CD1c-positive myeloid dendritic cell (primary cell): ENCODE measurements around the gene IGSF21.

Experiments
- DNase-seq: peaks from one replicate; pipeline ENCODE4 v3.0.0-alpha.2; 2016; ENCODE audit errors: extremely low spot score

The IGSF21 gene

DNA sequence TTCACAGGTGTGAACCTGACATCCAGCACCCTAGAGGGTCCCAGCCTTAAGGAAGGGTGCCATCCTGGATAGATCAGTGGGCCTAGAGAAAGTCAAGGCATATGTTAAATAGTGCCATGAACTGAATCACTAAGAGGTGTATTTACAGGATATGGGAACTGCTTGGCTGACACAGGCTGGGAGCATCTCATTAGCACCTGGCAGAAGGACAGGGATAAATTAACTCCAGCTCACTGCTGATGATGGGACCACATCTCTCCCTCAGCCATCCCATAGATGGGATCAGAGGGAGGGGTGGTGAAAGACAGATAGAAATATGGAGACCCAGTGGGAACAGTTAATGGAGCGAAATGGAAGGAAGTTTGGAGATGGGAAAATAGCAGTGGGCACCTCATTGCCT, 122.0 kb downstream of the IGSF21 start:
- DNase-seq, result no peak

DNA sequence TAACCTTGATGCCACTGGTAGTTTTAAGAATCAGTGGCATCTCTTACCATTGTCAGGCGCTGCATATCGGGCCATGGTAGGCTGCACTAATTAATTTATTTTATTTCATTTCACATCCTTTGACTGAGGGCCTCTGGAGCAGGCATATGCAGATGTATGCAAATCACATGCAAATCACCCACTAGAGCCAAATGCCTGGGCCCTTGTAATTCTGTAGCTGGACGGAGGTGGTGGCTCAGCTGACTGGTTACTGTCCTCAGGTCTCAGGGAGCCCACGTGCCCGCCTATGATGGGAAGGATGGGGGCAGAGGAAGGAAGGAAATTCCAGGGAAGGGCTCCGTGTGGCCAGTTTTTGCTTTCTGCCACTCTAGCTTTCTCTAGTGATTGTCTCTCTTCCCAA, 122.7 kb downstream of the IGSF21 start:
- DNase-seq, result no peak

- no peak for DNase-seq
Observed at GRCh38 chr1:18230840-18231239, 123.2 kb downstream of the IGSF21 start.

GRCh38 chr1:18232052-18232451, 124.5 kb downstream of the IGSF21 start:
- DNase-seq, result no peak

DNA sequence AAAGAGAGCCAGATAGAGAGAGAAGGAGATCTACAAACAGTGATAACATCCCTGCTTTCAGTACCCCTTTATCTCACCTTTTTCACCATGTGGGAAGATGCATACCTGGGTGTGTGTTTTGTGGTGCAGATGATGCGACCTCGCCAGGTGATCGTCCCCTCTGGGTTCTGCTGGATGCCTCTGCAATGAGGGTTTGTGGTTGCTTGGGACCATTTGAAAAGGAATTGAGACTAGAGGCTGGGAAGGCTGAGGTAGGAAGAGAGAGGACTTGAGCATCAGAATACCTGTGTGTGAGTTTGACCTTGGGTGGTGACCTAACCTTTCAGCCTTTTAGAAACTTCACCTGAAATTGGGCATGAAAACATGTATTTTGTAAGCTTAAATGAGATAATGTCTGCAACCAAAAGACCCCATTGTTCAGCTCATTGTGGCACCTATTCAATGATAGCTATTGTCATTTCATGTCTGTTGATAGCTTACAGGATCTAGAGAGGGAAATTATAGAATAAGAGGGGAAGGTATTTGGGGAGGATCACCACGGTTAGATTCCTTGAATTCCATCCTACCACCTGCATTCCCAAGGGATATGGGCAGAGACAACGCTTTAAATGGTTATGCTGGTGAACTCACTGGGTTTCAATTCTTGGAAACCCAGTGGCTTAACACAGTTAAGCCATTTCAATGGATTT, 125.7 kb downstream of the IGSF21 start:
- no peak for DNase-seq

DNA sequence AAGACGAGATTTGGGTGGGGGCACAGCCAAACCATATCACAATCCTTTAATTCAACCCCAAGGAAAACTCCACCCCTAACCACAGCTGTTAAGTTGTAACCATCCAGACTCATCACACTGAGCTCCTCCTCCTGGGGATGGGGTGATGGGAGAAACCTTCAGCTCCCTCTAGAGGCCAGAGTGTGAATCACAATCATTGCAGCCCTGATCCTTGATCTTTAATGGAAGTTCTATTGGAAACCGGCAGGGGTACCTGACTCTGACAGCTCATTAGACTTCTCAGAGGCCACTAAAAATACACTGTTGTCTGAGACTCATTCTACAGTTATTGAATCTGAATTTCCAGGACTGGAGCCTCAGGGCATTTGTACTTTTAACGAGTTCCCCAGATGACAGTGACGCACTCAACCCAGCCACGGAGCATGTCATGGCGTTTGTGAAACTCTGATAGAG, 127.2 kb downstream of the IGSF21 start:
- peak; percentile 50 for DNase-seq

DNA sequence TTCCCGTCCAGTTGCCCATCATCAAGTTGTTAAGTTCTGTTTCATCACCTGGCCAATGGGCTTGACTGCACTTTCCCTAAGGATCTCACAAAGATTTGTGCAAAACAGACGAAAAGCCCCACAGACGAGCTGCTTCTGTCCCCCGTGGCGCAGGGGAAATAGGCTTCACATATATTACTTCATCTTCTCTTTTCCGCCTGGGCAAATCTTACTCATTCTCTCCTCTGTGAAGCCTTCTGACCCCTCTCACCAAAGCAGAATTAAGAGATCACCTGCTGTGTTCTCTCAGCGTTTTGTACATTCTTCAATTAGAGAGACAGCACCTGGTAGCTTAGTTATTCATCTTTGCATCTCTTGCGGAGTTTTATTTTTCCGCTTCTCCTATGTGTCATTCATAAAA, 129.8 kb downstream of the IGSF21 start:
- no peak for DNase-seq

DNA sequence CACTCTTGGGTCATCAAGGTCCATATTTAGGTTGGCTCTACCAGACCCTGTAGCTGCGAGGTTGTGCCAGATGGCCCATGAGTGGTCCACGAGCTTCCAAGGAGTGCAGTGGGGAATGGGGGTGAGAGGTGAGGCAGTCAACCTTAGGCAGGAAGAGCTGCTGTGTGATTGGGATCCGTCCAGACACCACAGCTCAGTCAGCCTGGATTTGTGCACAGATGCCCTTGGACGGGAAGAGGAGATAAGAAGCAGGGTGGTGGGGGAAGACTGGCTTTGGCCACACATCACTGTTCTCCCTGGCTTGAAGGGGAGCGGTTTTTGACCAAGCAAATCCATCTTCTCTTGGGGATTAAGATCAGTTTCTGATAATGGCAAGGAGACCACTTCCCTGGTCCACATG, 130.6 kb downstream of the IGSF21 start:
- no peak for DNase-seq

- no peak for DNase-seq
Observed at GRCh38 chr1:18239671-18240070, 132.1 kb downstream of the IGSF21 start.

- no peak for DNase-seq
Observed at GRCh38 chr1:18240906-18241305, 133.3 kb downstream of the IGSF21 start.

GRCh38 chr1:18241891-18242290, 134.3 kb downstream of the IGSF21 start:
- DNase-seq, result no peak

DNA sequence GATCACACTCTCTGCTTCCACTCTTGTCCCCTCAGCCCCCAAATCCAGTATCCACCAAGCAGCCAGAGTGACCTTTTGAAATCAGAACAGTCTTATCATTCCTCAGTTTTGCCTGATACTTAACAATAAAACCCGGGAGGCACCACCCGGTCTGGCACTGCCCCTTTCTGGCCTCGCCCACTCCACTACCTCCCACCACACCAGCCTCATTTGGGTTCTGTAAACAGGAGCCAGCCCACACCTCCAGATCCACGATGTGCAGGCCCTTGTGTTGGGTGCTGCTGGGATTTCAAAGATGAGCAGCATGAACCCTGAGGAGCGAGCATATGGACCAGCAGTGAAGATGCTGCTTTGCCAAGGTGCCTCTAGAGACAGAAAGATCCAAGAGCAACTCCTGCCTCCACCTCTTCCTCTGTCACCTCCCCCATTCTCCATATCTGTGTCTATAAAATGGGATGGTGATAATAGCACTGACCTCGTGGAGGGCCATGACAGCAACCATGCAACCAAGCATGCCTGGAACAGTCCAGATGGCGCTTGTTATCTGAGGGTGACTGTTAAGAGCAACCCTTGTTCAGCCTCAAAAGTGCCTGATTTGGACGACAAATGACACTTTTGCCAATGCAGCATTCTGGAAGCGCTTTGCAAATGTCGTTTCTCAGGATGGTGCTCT, 136.0 kb downstream of the IGSF21 start:
- no peak for DNase-seq

DNA sequence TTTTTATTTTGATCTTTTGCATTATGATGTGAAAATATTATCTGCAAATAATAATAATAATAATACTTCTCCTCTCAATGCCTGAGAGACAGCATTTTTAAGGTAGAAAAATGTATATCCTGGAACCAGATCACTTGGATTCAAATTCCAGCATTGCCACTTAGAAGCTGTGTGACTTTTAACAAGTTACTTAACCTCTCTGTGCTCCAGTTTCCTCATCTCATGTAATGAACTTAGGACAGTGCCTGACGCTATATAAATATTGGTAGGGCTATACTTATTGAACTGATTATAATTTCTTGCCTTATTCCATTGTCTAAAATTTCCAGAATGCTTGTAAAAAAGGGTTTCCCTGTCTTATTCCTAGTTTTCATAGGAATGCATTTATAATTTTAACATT, 137.2 kb downstream of the IGSF21 start:
- DNase-seq, result no peak

GRCh38 chr1:18245647-18246046, 138.0 kb downstream of the IGSF21 start:
- DNase-seq, result no peak

- DNase-seq, result no peak
Observed at GRCh38 chr1:18246543-18246942, 138.9 kb downstream of the IGSF21 start.

DNA sequence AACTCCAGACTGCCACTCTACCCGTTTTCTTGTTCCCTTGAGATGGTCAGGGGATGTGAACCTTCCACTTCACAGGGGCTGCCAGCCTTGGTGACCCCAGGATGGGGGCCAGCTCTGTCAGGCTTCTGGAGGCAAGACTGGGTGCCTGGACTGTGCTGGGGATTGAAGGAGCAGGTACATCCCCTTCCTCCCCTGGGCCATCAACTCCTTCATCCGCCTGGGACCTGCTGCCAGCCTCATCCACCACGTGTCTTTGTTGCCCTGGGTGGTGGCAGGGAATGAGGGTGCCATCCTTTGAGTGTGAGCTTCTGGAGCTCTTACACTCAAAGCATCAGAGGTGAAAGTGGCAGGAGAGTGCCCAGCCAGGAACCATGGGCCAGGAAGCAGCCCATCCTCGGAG, 139.6 kb downstream of the IGSF21 start:
- DNase-seq, result no peak

DNA sequence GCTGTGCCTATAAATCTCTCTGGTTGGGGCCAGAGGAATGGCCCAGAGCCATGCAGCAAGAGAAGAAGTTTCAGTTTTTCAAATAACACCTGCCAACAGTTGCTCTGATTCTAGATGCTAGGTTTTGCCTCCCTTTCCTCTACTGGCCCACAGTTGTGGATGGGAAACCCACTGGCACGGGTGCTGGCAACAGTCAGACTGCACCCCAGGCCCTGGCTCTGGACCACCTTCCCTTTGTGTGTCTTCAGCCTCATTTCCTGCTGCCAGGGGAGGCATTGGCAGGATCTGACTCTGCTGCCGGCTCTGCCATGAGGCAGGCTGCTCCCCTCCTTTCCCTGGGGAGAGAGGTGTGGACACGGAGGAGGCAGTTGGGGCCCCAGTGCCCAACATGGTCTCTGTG, 142.0 kb downstream of the IGSF21 start:
- no peak for DNase-seq

DNA sequence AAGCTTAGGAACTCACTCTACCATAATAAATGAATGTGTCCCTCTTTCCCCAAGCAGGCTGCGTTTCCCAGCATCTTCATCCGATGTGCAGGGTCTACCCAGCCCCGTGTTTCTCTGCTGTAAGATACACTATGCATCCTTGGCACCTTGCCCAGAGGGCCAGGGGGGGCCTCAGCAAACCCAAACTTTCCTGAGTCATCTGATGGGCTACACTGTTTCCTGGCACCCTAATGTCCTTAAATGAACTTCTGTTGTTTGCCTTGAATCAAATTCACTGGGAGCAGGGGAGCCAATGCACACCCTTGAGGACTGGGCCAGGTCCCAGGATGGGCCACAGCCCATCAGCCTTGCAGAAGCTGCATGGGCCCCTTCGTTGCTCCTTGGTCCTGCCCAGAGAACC, 145.5 kb downstream of the IGSF21 start:
- DNase-seq, result no peak

DNA sequence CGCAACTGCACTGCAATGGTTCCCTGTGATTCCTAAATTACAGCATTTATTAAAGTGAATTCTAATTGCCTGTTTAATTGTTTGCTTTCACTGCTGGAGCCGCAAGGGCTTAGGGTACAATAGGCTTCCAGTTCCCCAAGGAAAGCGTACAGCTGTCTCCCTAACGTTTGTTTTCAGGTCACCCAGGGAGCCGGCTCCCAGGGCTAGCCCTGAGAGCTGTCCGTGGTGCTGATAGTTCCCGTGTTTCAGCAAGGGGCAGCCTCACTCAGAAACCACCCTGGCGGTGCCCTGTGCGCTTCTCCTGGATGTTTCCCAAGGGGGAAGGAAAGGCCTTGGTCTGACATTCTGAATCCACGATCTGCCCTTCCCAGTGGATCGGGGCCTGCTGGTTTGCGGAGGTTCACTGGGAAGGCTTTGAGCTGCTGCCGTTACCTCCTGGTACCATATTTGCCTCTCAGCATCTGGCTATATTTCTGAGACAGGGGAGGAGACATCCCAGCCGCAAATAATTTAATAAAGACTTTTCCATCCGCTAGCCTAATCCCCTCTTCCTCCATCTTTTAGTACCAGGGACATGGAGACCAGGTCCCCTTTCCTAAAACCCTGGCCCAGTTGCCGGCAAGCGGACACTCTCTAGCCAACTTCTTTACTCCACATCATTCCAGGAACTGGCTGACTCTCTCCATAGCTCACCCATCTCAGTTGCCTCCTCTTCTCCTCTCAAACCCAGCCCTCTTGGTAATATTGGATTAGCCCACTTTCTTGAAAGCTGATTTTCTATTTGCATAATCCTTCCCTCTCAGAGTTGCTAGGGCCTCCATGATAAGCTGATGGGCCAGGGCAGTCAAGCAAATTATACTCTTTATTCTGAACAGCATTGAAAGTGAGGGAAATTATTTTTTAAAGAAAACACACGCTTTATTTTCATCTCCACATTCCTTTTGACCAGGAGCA, 149.0 kb downstream of the IGSF21 start:
- DNase-seq, result peak; percentile 3

GRCh38 chr1:18257778-18258177, 150.2 kb downstream of the IGSF21 start:
- no peak for DNase-seq

DNA sequence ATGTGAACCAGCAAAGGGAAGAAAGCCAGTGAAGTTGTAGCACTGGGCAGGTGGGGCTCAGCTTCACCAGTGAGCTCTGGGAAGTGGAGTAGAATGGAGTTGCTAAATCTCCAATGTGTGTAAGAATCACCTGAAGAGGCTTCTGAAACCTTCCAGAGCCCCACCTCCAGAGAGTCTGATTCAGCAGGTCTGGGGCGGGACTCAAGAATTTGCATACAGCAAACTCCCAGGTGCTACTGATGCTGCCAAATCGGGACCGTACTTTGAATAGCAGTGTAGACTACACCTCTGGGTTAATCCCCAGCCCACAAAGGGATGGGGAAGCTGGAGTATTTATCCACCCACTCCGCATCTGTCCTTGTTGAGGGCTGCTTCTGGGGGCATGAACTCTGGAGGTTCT, 154.3 kb downstream of the IGSF21 start:
- DNase-seq, result no peak

GRCh38 chr1:18262726-18263125, 155.1 kb downstream of the IGSF21 start:
- DNase-seq, result no peak
